ENCODE measurements around the gene BOLA2.
A peak's percentile ranks its signal among the peaks of the same experiment; 100 is the strongest.
"Not testable (repeated sequence)": the region's sequence is repeated elsewhere in the genome, so short reads cannot be mapped to it uniquely, and the experiment has no call there.

BOLA2 gene

DNA sequence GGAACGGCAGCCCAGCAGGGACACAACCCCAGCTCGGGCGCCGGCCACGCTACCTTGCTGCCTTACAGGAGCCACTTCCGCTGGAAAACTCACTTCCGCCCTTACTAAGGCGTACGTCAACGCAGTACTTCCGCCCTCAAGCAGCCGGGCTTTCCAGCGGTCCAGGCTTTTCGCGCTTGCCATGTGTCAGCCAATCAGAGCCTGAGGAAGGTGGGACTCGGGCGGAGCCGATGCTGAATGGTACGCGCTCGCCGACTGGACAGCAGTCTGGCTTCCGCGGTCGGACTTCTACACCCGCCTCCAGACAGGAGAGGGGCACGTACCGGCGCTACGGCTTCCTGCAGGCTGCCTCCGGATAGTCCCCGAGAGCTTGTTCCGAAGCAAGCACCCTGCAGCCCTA lies at the start of gene BOLA2, which contains the start of gene SLX1B:
Gene BOLA2, minus strand, starts transcription at position 83 of the 400 bp plus-strand sequence. CDS start 98 bp downstream, outside the sequence.
Gene SLX1B, plus strand, starts transcription at position 265 of the 400 bp plus-strand sequence.
- not testable (repeated sequence) for H3K27ac ChIP-seq; H3K4me2 ChIP-seq; H3K27me3 ChIP-seq; H3K36me3 ChIP-seq; H3K9me3 ChIP-seq (replicated peaks in 1 of 11); H4K20me1 ChIP-seq; H3K4me3 ChIP-seq; H3K9ac ChIP-seq; H3K4me1 ChIP-seq

DNA sequence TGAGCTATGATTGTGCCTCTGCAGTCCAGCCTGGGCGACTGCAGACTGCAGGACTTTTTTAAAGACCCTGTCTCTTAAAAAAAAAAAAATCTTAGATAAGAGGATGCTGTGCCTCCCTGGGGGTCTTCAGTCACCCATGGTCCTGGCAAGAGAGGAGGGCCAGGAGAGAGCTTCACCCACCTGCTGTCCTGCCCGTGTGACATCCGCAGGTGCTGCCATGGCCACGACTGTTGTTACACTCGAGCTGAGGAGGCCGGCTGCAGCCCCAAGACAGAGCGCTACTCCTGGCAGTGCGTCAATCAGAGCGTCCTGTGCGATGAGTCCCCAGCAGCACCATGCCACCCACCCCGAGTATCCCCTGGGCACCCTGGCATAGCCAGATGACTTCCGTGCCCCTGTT lies 28.1 kb upstream of the BOLA2 start:
- H3K4me1 ChIP-seq; H3K9me3 ChIP-seq (replicated peaks in 1 of 11); H3K36me3 ChIP-seq; H3K9ac ChIP-seq; H3K27me3 ChIP-seq; H4K20me1 ChIP-seq; H3K4me3 ChIP-seq: not testable (repeated sequence)
- Histone ChIP-seq H3K4me2 (peak overlapping the region in 7 of 11 experiments; percentile 50 to 76 (median 64); a peak in 12 of 22 replicates), H3K27ac (peak overlapping the region in 1 of 11 experiments; percentile 64; a peak in 1 of 22 replicates)

DNA sequence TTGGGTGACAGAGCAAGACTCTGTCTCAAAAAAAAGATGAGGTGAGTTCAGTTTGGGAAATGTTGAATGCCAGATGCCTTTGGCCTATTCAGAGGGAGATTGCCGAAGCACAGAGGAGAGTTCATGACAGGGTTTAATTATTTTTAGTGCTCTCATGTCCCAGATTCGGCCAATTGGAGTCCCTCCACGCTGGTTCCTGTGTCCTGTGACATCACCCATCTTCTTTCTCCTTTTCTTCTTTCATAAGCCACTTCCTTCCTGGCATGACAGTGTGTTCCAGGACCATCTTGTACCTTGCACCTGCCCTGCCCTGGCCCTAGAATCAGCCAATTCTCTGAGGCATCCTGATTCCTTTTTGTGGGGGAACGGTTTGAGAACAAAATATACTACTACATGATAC lies 17.9 kb upstream of the BOLA2 start:
- H4K20me1 ChIP-seq; H3K36me3 ChIP-seq; H3K9me3 ChIP-seq (replicated peaks in 1 of 11): not testable (repeated sequence)

DNA sequence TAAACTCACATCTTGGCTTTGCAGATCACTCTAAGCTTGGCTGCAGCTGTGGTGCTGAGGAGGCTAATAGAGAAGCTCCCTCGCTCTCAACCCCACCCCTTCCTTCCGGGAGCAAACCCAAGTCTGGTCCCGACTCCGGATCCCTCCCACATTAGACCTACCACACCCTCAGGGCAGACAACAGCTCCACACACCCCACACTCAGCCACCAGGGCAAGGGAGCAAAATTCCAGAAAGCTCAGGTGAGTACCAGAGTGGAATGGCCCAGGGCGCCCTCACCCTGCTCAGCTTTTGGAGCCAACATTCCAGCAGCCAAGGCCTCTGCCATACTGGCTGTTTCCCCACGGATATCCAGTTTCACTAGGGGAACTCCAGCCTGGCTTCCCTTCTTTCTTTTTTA lies 15.5 kb upstream of the BOLA2 start:
- Histone ChIP-seq H3K27ac (peak overlapping the region in 6 of 11 experiments; percentile 33 to 66 (median 56); a peak in 7 of 22 replicates), H3K4me2 (peak overlapping the region; percentile 69 to 85 (median 78)), H3K4me3 (peak overlapping the region in 7 of 10 experiments; percentile 34 to 64 (median 46); a peak in 10 of 20 replicates), H3K9ac (peak overlapping the region in 5 of 11 experiments; percentile 54 to 60 (median 58); a peak in 6 of 22 replicates)
- not testable (repeated sequence) for H4K20me1 ChIP-seq; H3K27me3 ChIP-seq; H3K9me3 ChIP-seq (replicated peaks in 1 of 11); H3K4me1 ChIP-seq; H3K36me3 ChIP-seq

More for the DNA sequence above, 17.9 kb upstream of the BOLA2 start:
- H3K9ac ChIP-seq, H3K27ac ChIP-seq, H3K27me3 ChIP-seq, H3K4me3 ChIP-seq, H3K4me1 ChIP-seq, H3K4me2 ChIP-seq: not testable (repeated sequence)

DNA sequence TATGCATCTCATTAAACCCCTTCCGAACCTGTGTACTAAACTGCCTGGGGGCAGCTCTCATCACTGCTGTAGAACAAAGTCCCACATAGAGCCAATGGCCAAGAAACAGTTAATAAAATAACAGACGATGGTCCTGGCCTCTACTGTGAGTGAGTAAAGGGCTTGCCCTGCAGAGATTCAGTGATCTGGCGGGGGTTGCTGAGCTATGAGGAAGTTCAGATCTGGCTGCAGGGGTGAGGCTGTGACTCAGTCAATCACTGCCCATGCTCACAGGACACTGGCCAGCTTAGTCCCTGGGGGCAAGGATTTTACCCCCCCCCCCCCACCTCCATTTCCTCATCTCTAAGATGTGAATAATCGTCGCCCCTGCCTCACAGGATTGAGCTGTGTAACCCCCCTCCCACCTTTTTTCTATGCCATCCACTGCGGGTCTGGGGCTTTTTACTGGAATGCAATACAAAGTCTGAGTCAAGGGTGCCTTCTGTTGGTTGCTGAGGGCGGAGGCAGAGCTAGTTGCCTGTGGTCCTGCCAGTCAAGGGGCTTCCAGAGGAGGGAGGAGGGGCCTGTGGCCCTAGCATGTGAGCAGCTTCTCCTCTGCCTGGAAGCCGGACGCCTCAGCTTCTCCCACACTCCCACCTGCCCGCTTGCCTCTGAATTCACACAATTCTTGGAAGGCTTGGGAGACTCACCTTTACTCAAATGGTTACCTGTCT lies 13.7 kb upstream of the BOLA2 start:
- H3K4me3 ChIP-seq; H3K4me2 ChIP-seq; H3K9ac ChIP-seq; H3K27ac ChIP-seq; H3K36me3 ChIP-seq; H4K20me1 ChIP-seq; H3K9me3 ChIP-seq (replicated peaks in 1 of 11); H3K4me1 ChIP-seq; H3K27me3 ChIP-seq: not testable (repeated sequence)

DNA sequence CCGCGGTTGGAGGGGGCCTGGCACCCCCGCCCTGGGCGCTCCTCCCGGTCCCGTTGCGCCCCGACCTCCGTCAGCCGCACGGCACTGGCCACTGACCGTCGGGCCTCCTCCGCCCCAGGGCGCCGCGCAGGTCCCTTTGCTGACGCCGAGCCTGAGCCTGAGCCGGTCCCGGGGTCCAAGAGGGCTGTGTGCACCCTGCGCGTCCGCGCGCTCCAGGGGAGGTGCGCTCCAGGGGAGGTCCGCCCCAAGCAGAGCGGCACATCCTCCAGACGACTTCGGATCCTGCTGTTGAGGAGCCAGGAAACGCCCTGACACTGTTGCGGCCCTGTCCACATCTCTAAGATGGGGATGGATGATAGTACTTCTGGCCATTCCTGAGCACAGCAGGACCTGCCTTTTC lies 12.8 kb upstream of the BOLA2 start:
- not testable (repeated sequence) for H3K9ac ChIP-seq; H3K4me2 ChIP-seq; H3K27me3 ChIP-seq; H3K4me1 ChIP-seq; H3K36me3 ChIP-seq; H3K9me3 ChIP-seq (replicated peaks in 1 of 11); H3K27ac ChIP-seq; H3K4me3 ChIP-seq; H4K20me1 ChIP-seq

DNA sequence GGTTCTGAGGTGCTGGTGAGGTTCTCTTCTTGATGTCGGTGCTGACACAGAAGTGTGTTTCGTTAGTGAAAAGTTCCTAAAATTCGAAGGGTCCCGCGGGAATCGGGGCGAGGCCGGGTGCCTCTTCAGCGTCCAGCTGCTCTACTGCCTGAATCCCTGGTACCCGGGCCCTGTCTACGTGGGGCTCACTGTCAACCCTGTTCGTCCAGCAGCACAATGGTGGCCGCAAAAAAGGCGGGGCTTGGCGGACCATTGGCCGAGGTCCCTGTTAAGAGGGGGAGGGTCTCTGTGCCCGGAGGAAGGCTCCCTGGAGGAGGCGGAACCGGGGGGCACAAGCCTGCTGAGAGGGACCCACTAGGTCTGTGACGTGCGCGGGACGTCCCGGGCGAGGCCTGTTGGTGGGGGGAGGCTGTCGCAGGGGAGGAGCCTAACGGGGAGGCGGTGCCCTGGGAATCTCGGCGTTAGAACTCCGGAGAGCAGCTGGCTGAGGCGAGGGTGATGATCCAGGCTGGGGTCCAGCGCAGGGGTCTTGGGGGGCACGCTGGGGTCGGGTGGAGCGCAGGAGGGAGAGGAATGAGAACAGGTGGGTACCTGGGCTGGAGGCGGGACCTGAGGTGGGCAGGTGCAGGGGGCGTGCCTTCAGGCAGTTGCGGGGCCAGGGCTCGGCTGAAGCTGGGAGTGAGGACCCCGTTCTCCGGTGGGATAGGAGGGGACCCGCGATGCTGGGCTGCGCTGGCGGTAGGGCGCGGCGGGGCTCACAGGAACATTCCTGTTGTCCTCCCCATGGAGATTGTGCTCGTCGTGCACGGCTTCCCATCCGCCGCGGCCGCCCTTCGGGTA lies 12.1 kb upstream of the BOLA2 start:
- not testable (repeated sequence) for H4K20me1 ChIP-seq; H3K9me3 ChIP-seq (replicated peaks in 1 of 11); H3K9ac ChIP-seq; H3K4me1 ChIP-seq; H3K4me2 ChIP-seq; H3K4me3 ChIP-seq; H3K36me3 ChIP-seq; H3K27ac ChIP-seq; H3K27me3 ChIP-seq

DNA sequence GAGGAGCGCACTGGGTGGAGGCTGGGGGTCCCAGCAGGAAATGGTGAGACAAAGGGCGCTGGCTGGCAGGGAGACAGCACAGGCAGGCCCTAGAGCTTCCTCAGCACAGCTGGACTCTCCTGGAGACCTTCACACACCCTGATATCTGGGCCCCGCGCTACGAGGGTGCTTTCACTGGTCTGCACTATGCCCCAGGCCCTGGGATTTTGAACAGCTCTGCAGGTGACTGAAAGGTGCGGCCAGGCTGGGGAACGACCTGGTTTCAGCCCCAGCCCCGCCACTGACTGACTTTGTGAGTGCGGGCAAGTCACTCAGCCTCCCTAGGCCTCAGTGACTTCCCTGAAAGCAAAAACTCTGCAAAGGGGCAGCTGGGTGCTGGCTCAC lies 6.5 kb upstream of the BOLA2 start:
- H3K9ac ChIP-seq, H3K4me3 ChIP-seq: not testable (repeated sequence)

DNA sequence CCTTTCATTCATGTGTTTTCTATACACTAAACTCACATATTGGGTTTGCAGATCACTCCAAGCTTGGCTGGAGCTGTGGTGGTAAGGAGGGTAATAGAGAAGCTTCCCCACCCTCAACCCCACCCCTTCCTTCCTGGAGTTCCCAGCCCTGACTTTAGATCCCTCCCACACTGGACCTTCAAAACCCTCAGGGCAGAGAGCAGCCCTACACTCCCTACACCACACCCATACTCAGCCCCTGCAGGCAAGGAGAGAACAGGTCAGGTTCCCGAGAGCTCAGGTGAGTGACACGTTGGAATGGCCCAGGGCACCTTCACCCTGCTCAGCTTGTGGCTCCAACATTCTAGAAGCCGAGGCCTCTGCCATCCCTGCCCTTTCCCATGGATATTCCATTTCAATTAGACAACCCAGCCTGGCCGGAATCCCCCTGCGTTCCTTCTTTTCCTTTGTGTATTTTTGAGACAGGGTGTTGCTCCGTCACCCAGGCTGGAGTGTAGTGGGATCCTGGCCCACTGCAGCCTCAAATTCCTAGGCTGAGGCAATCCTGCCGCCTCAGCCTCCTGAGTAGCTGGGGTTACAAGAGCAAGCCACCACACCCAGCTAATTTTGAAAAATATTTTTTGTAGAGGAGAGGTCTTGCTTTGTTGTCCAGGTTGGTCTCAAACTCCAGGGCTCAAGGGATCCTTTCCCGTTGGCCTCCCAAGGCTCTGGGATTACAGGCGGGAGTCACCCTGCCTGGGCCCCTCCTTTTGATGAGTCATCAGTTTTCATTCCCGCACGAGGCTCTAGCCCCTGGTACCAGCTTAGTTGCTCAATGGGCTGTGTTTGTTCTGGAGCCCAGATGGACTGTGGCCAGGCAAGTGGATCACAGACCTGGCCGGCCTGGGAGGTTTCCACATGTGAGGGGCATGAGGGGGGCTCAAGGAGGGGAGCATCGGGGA lies 5.8 kb upstream of the BOLA2 start, which contains the start of gene SULT1A4:
Gene SULT1A4, plus strand, starts transcription at position 208 of the 941 bp plus-strand sequence. CDS start 1,473 bp downstream, outside the sequence.
- not testable (repeated sequence) for H3K36me3 ChIP-seq, H3K27me3 ChIP-seq

More for the DNA sequence above, 6.5 kb upstream of the BOLA2 start:
- not testable (repeated sequence) for H3K27me3 ChIP-seq; H4K20me1 ChIP-seq; H3K4me1 ChIP-seq; H3K36me3 ChIP-seq; H3K27ac ChIP-seq; H3K4me2 ChIP-seq; H3K9me3 ChIP-seq (replicated peaks in 1 of 11)

DNA sequence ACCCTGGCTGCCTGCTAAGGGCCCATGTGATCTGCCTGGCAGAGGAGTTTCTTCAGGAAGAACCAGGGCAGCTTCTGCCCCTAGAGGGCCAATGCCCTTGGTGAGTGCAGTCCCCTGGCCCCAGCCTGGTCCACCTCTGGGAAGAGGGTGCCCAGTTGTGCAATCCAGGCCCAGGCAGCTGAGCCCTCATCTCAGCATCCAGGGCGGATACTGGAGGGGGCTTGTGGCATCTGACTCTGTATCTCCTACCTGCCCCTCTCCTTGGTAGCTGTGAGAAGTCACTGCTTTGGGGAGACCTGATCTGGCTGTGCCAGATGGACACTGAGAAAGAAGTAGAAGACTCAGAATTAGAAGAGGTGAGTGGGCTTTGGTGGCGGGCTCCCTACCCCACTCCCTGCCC lies 3.5 kb upstream of the BOLA2 start:
- H3K4me1 ChIP-seq; H3K4me3 ChIP-seq; H3K9ac ChIP-seq; H3K9me3 ChIP-seq (replicated peaks in 1 of 11); H3K36me3 ChIP-seq; H3K4me2 ChIP-seq; H4K20me1 ChIP-seq; H3K27ac ChIP-seq; H3K27me3 ChIP-seq: not testable (repeated sequence)

More for the DNA sequence above, 5.8 kb upstream of the BOLA2 start, which contains the start of gene SULT1A4:
- H3K4me3 ChIP-seq; H3K27ac ChIP-seq; H4K20me1 ChIP-seq; H3K4me2 ChIP-seq; H3K4me1 ChIP-seq; H3K9me3 ChIP-seq (replicated peaks in 1 of 11); H3K9ac ChIP-seq: not testable (repeated sequence)

DNA sequence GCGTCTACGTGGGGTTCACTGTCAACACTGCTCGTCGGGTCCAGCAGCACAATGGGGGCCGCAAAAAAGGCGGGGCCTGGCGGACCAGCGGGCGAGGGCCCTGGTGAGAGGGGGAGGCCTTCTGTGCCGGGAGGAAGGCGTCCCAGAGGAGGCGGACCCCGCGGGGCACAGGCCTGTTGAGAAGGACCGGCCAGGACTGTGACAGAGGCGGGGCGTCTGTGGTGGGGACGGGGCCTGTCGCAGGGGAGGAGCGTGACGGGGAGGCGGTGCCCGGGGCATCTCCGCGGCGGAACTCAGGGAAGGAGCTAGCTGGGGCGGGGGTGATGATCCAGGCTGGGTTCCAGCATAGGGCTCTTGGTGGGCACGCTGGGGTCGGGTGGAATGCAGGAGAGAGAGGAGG lies 677 bp upstream of the BOLA2 start:
- H3K27me3 ChIP-seq; H3K9ac ChIP-seq; H4K20me1 ChIP-seq; H3K9me3 ChIP-seq (replicated peaks in 1 of 11); H3K27ac ChIP-seq; H3K36me3 ChIP-seq; H3K4me3 ChIP-seq; H3K4me2 ChIP-seq; H3K4me1 ChIP-seq: not testable (repeated sequence)

DNA sequence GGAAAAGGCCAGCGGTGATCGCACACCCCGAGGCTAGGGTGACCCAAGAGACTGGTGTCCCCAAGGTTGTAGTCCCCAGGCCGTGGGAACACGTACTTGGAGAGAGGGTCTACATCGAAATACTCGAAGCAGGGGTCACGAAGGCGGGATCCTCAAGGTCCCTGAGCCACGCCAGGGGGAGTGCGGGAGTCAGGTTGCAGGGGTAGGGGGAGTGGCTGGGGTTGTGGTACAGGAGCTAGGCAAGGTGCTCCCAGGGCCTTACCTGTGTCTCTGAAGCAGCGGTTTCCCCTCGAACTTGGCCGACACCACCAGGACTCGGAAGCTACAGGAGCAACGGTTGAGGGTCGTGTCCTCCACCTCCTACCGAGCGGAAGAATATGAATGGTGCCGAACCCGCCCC lies 397 bp downstream of the BOLA2 start:
- H3K9ac ChIP-seq; H4K20me1 ChIP-seq; H3K27ac ChIP-seq; H3K27me3 ChIP-seq; H3K36me3 ChIP-seq; H3K4me1 ChIP-seq; H3K4me3 ChIP-seq; H3K4me2 ChIP-seq; H3K9me3 ChIP-seq (replicated peaks in 1 of 11): not testable (repeated sequence)

DNA sequence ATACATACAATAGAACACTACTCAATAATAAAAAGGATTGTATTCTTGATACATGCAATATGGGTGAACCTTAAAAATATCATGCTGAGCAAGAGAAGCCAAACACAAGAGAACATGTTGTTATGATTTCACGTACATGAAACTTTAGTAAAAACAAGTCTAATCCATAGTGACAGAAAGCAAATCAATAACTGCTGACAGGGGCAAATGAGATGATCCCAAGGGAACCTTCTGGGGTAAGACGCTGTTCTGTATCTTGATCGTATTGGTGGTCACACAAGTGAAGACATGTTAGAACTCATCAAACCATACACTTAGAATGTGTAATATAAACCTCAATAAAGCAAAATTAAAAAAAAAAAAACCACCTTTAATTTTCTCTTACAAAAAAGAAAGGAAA lies 28.8 kb downstream of the BOLA2 start:
- H3K9me3 ChIP-seq (replicated peaks in 1 of 11); H3K4me2 ChIP-seq; H3K27me3 ChIP-seq; H3K9ac ChIP-seq; H3K27ac ChIP-seq; H3K4me3 ChIP-seq; H4K20me1 ChIP-seq: not testable (repeated sequence)
- Histone ChIP-seq H3K4me1 (peaks cover 8 to 12% (median 9%) of the 10 kb centered on the region in 10 experiments), H3K36me3 (peaks cover 0 to 10% (median 6%) of the 10 kb centered on the region in 11 experiments; a peak in 9 of 22 replicates)

Data from BLaER1 treated with 17β-estradiol and CSF1 and Interleukin-3, amounts not matched to agents 10 nM and 100 nM (cell line).